Bronchial epithelial cell (primary cell): Measurements from ENCODE around the gene PLXNB2. TPM values are rescaled to one million over a fixed set of nuclear protein-coding genes. Genes with fewer than 3 reads are reported as not detected.
A peak's percentile ranks its signal among the peaks of the same experiment; 100 is the strongest.

Source experiments
- DNase-seq: peaks from one replicate; pipeline ENCODE4 v3.0.0-alpha.2; 2010; ENCODE audit warnings: low read depth
- FAIRE-seq: peaks from 2 replicates; lab custom pipeline; 2011; peaks lifted over from hg19 to GRCh38; lab: Jason Lieb, UNC
- H3K27me3 ChIP-seq: 2 replicates; pipeline ENCODE4 v1.5.1; 2011; ENCODE audit warnings: low read length; ENCODE audit not compliant: control insufficient read depth, insufficient read depth
- H3K36me3 ChIP-seq: 2 replicates; pipeline ENCODE4 v1.5.1; 2011; ENCODE audit warnings: low read length; ENCODE audit not compliant: control insufficient read depth, insufficient read depth
- H3K4me3 ChIP-seq: 2 replicates; pipeline ENCODE4 v1.5.1; 2011; ENCODE audit warnings: mild to moderate bottlenecking, low read depth, low read length, control low read depth
- CTCF ChIP-seq: IDR thresholded peaks from 2 replicates; pipeline ENCODE4 v1.5.1; 2011; ENCODE audit warnings: mild to moderate bottlenecking, moderate library complexity, low read length, control low read depth, inconsistent platforms; ENCODE audit not compliant: insufficient read depth, severe bottlenecking
- total RNA-seq: library from RNA; depleted of rRNA; stranded (reverse); fragments of >200 nt; gene quantifications from 2 replicates; pipeline ENCODE4 v1.2.1, GENCODE V29; 2014

Gene PLXNB2
- total RNA-seq, 1 donor from 2014 or later: 138 TPM

GRCh38 chr22:50284479-50284878 is 23.0 kb downstream of the PLXNB2 start:
- no peak for TF ChIP-seq CTCF
- no peak for DNase-seq
- Histone ChIP-seq H3K4me3 (no peak overlapping the region), H3K36me3 (peaks cover 67% of the 10 kb centered on the region), H3K27me3 (no peaks in the 10 kb centered on the region)
- FAIRE-seq: no peak

- H3K4me3 ChIP-seq: no peak overlapping the region
- DNase-seq (no peak), FAIRE-seq (no peak)
- H3K36me3 ChIP-seq: peaks cover 67% of the 10 kb centered on the region
- no peaks in the 10 kb centered on the region for H3K27me3 ChIP-seq
- no peak for TF ChIP-seq CTCF
Measured at GRCh38 chr22:50283821-50284220, 23.6 kb downstream of the PLXNB2 start.

- no peaks in the 10 kb centered on the region for H3K27me3 ChIP-seq
- H3K4me3 ChIP-seq: no peak overlapping the region
- H3K36me3 ChIP-seq: peaks cover 67% of the 10 kb centered on the region
- DNase-seq (peak; percentile 93), FAIRE-seq (no peak)
- TF ChIP-seq CTCF: no peak
Measured at GRCh38 chr22:50282361-50283155, 24.9 kb downstream of the PLXNB2 start.

- FAIRE-seq: no peak
- H3K4me3 ChIP-seq: no peak overlapping the region
Measured at GRCh38 chr22:50281957-50282356, 25.5 kb downstream of the PLXNB2 start.

GRCh38 chr22:50281384-50281760 is 26.1 kb downstream of the PLXNB2 start:
- TF ChIP-seq CTCF: no peak
- no peak for FAIRE-seq
- Histone ChIP-seq H3K4me3 (no peak overlapping the region), H3K36me3 (peaks cover 62% of the 10 kb centered on the region), H3K27me3 (no peaks in the 10 kb centered on the region)
- DNase-seq: no peak

More at GRCh38 chr22:50281957-50282356, 25.5 kb downstream of the PLXNB2 start:
- H3K27me3 ChIP-seq: no peaks in the 10 kb centered on the region
- DNase-seq: no peak
- H3K36me3 ChIP-seq: peaks cover 67% of the 10 kb centered on the region
- no peak for TF ChIP-seq CTCF
